ENCODE data around the gene PLCB4. TPM values are rescaled to one million over a fixed set of nuclear protein-coding genes. Genes with fewer than 3 reads are reported as not detected.

The PLCB4 gene
- total RNA-seq, 1 experiment from 2014 or later, result 10.0 TPM

DNA sequence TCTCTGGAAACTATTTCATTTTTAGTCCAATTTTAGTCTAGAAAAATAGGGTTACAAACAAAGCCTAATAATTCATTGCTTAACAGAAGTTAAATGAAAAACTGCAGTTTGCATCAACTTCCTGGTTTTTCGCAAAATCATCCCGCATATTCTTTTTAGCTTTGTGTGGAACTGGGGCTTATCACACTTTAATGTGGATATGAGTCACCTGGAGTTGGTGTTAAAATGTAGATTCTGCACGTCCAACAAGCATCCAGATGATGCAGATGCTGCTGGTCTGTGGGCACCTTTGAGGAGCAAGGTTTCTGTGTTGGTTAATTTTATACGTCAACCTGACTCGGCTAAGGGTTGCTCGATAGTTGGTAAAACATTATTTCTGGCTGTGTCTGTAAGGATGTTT lies 126.1 kb downstream of the PLCB4 start:
- in situ Hi-C loops (cut with HindIII; ENCODE audit: low pct_unique_long_range_greater_than_20kb, low sequenced_read_pairs), result no loop called here
- no peak for DNase-seq (ENCODE audit: low read depth)

- DNase-seq (ENCODE audit: low read depth), result no peak
- in situ Hi-C loops (cut with HindIII; ENCODE audit: low pct_unique_long_range_greater_than_20kb, low sequenced_read_pairs), result no loop called here
Observed at GRCh38 chr20:9196110-9196509, 127.2 kb downstream of the PLCB4 start.

- DNase-seq (ENCODE audit: low read depth), result no peak
- in situ Hi-C loops (cut with HindIII; ENCODE audit: low pct_unique_long_range_greater_than_20kb, low sequenced_read_pairs), result no loop called here
Observed at GRCh38 chr20:9198460-9198859, 129.6 kb downstream of the PLCB4 start.

GRCh38 chr20:9200196-9200595 lies 131.3 kb downstream of the PLCB4 start:
- no peak for DNase-seq (ENCODE audit: low read depth)
- in situ Hi-C loops (cut with HindIII; ENCODE audit: low pct_unique_long_range_greater_than_20kb, low sequenced_read_pairs), result no loop called here

DNA sequence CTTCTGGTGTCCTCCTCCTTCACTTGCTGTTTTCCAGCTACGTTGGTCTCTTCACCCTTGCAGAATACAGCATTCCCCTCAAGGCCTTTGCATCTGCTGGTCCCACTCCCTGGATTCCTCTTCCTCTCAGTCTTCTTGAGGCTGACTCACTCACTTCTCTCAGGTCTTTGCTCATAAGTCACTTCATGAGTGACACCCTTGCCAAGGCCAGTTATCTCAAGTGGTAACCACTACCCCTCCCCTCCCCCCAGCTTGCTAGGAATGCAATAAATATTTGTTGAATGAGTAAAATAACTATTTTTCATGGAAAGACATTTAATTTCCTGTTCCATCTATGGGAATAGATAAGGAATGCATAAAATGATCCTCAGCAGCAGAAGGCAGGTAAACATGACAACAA lies 131.7 kb downstream of the PLCB4 start:
- in situ Hi-C loops (cut with HindIII; ENCODE audit: low pct_unique_long_range_greater_than_20kb, low sequenced_read_pairs), result no loop called here
- peak; percentile 65 for DNase-seq (ENCODE audit: low read depth)

DNA sequence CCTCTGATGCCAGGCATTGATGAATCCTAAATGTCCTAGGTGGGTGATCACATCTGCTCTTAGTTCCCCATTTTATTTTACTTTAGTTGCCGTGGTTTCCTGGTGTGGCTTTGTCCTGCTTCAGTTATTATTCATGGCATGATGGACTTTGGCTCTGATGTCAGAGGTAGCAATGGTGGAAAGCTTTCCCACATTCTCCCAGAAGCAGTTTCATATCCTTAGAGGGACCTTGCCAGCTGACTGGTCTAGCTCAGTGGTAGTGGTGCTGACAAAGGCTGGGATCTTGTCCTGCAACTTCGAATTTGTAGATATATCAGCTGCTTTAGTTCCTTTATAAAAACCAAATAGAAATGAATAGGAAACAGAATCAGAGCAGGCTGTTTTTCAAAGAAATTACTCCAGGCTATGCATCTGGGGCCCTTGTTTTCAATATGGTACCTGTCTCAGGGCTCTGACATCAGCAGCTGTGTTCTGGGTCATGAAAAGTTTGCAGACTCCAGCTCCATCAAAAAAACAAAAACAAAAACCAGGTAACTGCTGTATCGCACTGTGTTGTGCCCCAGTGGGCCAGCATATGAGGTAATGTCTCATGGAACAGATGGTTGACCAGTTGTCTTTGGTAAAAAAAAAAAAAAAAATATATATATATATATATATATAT lies 133.7 kb downstream of the PLCB4 start:
- in situ Hi-C loops (cut with HindIII; ENCODE audit: low pct_unique_long_range_greater_than_20kb, low sequenced_read_pairs), result no loop called here
- peak; percentile 28 for DNase-seq (ENCODE audit: low read depth)

DNA sequence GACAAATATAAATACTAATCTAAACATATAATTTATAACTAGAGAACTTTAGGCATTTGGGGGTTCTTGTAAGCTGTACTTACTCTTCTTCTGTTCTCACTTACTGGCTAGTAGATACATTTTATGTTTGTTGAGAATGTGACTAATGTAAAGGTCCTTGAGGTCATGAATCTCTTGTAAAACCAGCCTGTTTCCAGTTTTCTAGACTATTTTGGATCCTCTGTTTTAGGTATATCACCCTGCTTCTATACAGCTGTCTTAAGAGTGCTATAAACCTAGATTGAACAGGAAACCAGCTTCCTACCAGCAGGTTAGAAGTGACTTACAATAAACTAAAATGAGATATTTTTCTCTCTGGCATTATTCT lies 134.2 kb downstream of the PLCB4 start:
- in situ Hi-C loops (cut with HindIII; ENCODE audit: low pct_unique_long_range_greater_than_20kb, low sequenced_read_pairs), result no loop called here

DNA sequence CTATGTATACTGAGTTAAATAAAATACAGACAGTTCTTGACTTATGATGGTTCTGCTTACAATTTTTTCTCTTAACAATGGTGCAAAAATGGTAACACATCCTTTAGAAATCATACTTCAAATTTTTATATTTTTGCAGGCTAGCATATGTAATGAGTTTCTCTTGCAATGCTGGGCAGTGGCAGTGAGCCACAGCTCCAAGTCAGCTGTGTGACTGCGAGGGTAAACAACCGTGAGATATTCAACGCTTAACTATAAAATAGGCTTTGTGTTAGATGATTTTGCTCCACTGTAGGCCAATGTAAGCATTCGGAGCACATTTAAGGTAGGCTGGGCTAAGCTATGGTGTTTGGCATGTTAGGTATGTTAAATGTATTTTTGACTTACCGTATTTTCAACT lies 136.1 kb downstream of the PLCB4 start:
- in situ Hi-C loops (cut with HindIII; ENCODE audit: low pct_unique_long_range_greater_than_20kb, low sequenced_read_pairs), result no loop called here
- DNase-seq (ENCODE audit: low read depth), result no peak

More for the DNA sequence above, 134.2 kb downstream of the PLCB4 start:
- no peak for DNase-seq (ENCODE audit: low read depth)

GRCh38 chr20:9206486-9206885 lies 137.6 kb downstream of the PLCB4 start:
- in situ Hi-C loops (cut with HindIII; ENCODE audit: low pct_unique_long_range_greater_than_20kb, low sequenced_read_pairs), result no loop called here
- DNase-seq (ENCODE audit: low read depth), result no peak

DNA sequence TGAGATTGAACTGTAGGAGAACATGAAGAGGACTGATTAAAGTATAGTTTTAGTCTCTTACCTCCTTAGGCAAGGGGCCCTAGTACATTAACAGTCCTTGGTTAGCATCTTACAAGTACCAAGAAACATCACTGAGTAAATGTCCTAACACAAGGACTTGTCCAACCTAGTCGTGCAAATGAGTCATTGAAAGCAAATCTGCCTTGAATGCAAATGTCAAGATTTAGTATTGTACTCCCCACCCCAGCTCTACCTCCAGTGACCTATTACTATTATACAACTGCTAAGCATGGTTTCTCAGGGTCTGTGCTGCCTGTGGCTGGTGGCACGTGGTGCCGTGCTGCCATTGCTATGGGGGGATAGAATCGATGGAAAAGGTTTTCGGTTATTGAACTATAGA lies 138.4 kb downstream of the PLCB4 start:
- DNase-seq (ENCODE audit: low read depth), result no peak
- in situ Hi-C loops (cut with HindIII; ENCODE audit: low pct_unique_long_range_greater_than_20kb, low sequenced_read_pairs), result no loop called here

DNA sequence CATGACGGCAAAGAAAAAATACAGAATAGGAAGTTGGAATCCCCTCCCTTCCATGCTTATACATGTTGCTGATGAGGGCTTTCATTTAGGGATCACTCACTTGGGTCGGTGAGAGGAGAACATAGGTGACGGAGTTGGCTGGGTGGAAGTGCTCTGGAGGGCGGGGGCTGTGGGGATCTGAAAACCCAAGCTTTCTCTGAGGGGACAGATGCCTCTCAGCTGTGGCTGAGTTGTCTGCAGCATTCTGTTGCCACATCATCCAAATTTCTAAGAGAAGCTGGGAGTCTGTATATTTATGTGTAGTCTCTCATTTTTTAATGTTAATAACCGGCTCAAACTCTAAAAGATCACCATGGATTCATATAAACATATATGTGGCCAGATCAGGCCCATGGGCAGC lies 141.5 kb downstream of the PLCB4 start:
- DNase-seq (ENCODE audit: low read depth), result no peak
- in situ Hi-C loops (cut with HindIII; ENCODE audit: low pct_unique_long_range_greater_than_20kb, low sequenced_read_pairs), result no loop called here

GRCh38 chr20:9211016-9211760 lies 142.3 kb downstream of the PLCB4 start:
- in situ Hi-C loops (cut with HindIII; ENCODE audit: low pct_unique_long_range_greater_than_20kb, low sequenced_read_pairs), result no loop called here
- DNase-seq (ENCODE audit: low read depth), result no peak

DNA sequence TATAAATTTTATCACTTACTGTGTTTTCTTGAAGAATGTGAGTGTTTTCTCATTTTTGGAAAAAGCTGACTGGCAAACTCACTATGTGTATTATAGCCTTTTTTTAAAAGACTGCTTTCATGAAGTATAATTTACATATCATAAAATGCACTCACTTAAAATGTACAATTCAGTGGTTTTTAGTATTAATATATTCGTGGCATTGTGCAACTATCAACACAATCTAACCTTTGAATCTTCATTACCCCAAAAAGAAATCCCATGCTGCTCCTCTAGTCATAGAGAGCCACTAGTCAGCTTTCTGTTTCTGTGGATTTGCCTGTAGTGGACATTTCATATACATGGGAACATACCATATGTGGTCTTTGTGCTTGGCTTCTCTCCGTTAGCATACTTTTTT lies 143.8 kb downstream of the PLCB4 start:
- in situ Hi-C loops (cut with HindIII; ENCODE audit: low pct_unique_long_range_greater_than_20kb, low sequenced_read_pairs), result no loop called here

GRCh38 chr20:9214685-9215084 lies 145.8 kb downstream of the PLCB4 start:
- DNase-seq (ENCODE audit: low read depth), result no peak
- in situ Hi-C loops (cut with HindIII; ENCODE audit: low pct_unique_long_range_greater_than_20kb, low sequenced_read_pairs), result no loop called here

More for the DNA sequence above, 143.8 kb downstream of the PLCB4 start:
- DNase-seq (ENCODE audit: low read depth), result no peak

DNA sequence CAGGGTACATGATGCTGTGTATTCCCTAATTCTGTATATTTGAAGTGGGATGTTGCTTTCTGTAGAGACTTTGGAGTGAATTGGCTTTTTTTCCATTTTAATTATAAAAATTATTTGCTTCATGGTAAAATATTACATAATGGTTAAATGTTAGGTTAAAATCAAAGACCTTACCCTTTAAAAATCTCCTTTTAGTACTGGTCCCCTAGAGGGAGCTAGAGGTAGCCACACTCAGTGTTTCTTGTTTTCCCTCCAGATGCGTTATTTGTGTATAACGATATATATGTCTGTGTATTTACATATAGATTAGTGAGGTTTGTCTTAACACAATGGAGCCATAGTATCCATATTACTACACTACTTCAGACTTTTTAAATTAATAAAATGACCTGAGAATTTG lies 146.7 kb downstream of the PLCB4 start:
- no peak for DNase-seq (ENCODE audit: low read depth)
- in situ Hi-C loops (cut with HindIII; ENCODE audit: low pct_unique_long_range_greater_than_20kb, low sequenced_read_pairs), result no loop called here

DNA sequence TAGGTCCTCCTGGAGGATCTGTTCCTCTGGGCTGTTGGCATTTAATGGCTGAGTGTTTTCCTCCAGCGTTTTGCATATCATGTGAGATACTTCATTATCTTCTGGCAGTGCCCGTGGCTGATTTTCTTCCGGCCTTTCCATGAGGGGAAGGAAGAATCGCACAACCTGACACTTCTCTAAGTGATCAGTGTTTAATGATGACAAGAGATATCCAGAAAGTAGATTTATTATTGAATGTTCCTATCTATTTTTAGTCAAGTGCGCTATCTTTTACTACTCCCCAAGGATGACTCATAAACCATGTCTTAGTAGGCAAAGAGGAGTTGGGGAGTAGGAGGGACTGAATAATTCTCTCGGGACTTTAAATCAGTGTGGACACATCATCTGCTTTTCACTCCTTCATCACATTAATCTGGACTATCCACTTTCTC lies 149.7 kb downstream of the PLCB4 start:
- in situ Hi-C loops (cut with HindIII; ENCODE audit: low pct_unique_long_range_greater_than_20kb, low sequenced_read_pairs), result no loop called here
- DNase-seq (ENCODE audit: low read depth), result no peak

DNA sequence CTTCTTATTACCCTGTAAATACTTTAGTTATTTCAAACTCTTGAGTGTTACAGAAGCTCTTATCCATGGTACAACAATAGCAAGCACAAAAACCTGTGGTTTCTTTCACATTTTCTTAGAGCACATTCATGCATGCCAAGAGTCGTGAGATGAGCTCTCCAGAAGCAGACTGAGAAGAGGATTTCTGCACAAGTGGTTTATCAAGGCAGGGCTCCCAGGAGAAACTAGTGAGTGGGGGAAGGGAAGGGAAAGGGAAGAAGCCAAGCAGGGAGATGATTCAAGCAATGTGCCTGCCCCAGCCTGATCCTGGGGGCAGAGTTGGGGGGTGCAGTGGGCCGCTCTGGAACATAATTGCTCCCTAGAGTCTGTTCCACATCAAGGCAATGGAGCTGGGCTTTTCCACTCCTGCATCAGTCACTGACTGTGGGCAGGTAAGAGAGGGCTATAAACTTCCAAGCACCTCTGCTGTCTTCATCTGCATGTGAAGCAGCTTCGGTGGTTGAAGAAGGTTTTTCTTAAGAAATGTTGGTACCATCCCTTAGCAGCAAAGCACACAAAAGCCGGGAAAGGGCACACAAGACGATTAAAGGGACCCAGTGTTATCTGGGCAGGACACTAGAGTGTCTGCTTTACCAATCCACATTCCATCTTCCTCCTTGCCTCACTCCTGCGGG lies 152.1 kb downstream of the PLCB4 start:
- in situ Hi-C loops (cut with HindIII; ENCODE audit: low pct_unique_long_range_greater_than_20kb, low sequenced_read_pairs), result no loop called here
- no peak for DNase-seq (ENCODE audit: low read depth)

GRCh38 chr20:9223296-9223695 lies 154.4 kb downstream of the PLCB4 start:
- in situ Hi-C loops (cut with HindIII; ENCODE audit: low pct_unique_long_range_greater_than_20kb, low sequenced_read_pairs), result no loop called here
- no peak for DNase-seq (ENCODE audit: low read depth)

DNA sequence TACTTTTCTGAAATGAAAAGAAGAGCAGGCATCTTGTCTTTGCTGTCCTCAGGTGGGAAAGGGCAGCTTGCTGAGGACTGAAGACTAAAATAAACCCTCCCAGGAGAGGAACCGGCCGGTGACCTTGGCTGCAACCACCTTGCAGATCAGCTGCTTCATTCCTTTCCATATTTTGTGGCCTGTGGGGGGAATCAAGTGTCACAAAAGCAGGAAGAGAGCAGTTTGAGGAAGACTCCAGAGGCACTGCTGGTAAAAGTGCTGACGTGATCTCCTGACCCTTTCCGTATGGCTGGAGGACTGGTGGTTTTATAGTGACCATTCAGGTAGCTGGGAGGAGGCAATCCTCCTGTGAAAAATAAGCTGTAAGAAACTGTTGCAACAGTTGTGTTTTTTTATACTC lies 157.0 kb downstream of the PLCB4 start:
- in situ Hi-C loops (cut with HindIII; ENCODE audit: low pct_unique_long_range_greater_than_20kb, low sequenced_read_pairs), result no loop called here

More for the DNA sequence above, 157.0 kb downstream of the PLCB4 start:
- DNase-seq (ENCODE audit: low read depth), result no peak

All from Caki2 (cell line).